Adipocyte (in vitro differentiated cells): ENCODE measurements around the gene ATP1A2.

Experiments
- DNase-seq: peaks from one replicate; pipeline ENCODE4 v3.0.0-alpha.2; 2015; ENCODE audit warnings: low read depth
- H3K27me3 ChIP-seq: replicated peaks from 2 replicates; pipeline ENCODE4 v1.7.0; 2013; ENCODE audit warnings: mild to moderate bottlenecking, low read length, moderate library complexity; ENCODE audit not compliant: control insufficient read depth, insufficient read depth
- H3K36me3 ChIP-seq: 2 replicates; pipeline ENCODE4 v1.7.0; 2013; ENCODE audit warnings: low read length, mild to moderate bottlenecking, moderate library complexity; ENCODE audit not compliant: control insufficient read depth, insufficient read depth, severe bottlenecking
- H3K4me1 ChIP-seq: 2 replicates; pipeline ENCODE4 v1.7.0; 2013; ENCODE audit warnings: mild to moderate bottlenecking, low read length, moderate library complexity; ENCODE audit not compliant: control insufficient read depth, insufficient read depth
- H3K4me3 ChIP-seq: 2 replicates; pipeline ENCODE4 v1.7.0; 2013; ENCODE audit warnings: mild to moderate bottlenecking, low read length, moderate library complexity
- H3K9ac ChIP-seq: 2 replicates; pipeline ENCODE4 v1.7.0; 2013; ENCODE audit warnings: mild to moderate bottlenecking, low read length, moderate library complexity
- H3K9me3 ChIP-seq: 2 replicates; pipeline ENCODE4 v1.7.0; 2013; ENCODE audit warnings: mild to moderate bottlenecking, low read length, moderate library complexity; ENCODE audit not compliant: control insufficient read depth

The ATP1A2 gene

GRCh38 chr1:160158031-160158430 is 42.5 kb downstream of the ATP1A2 start:
- no peaks in the 10 kb centered on the region for H3K9me3 ChIP-seq
- no peak overlapping the region for H3K4me3 ChIP-seq
- H3K27me3 ChIP-seq = peaks cover 5% of the 10 kb centered on the region
- peaks cover 13% of the 10 kb centered on the region for H3K4me1 ChIP-seq
- H3K36me3 ChIP-seq = no peaks in the 10 kb centered on the region
- no peak for DNase-seq
- H3K9ac ChIP-seq = no peak overlapping the region

- H3K9ac ChIP-seq = no peak overlapping the region
- no peaks in the 10 kb centered on the region for H3K9me3 ChIP-seq
- peaks cover 13% of the 10 kb centered on the region for H3K4me1 ChIP-seq
- H3K36me3 ChIP-seq = no peaks in the 10 kb centered on the region
- H3K27me3 ChIP-seq = peaks cover 5% of the 10 kb centered on the region
- DNase-seq = no peak
- no peak overlapping the region for H3K4me3 ChIP-seq
Measured at GRCh38 chr1:160158534-160158933, 43.0 kb downstream of the ATP1A2 start.

GRCh38 chr1:160159846-160160245 is 44.3 kb downstream of the ATP1A2 start:
- Histone ChIP-seq H3K27me3 (peaks cover 5% of the 10 kb centered on the region), H3K9me3 (no peaks in the 10 kb centered on the region), H3K4me3 (no peak overlapping the region), H3K9ac (no peak overlapping the region), H3K4me1 (peaks cover 13% of the 10 kb centered on the region), H3K36me3 (no peaks in the 10 kb centered on the region)
- no peak for DNase-seq

DNA sequence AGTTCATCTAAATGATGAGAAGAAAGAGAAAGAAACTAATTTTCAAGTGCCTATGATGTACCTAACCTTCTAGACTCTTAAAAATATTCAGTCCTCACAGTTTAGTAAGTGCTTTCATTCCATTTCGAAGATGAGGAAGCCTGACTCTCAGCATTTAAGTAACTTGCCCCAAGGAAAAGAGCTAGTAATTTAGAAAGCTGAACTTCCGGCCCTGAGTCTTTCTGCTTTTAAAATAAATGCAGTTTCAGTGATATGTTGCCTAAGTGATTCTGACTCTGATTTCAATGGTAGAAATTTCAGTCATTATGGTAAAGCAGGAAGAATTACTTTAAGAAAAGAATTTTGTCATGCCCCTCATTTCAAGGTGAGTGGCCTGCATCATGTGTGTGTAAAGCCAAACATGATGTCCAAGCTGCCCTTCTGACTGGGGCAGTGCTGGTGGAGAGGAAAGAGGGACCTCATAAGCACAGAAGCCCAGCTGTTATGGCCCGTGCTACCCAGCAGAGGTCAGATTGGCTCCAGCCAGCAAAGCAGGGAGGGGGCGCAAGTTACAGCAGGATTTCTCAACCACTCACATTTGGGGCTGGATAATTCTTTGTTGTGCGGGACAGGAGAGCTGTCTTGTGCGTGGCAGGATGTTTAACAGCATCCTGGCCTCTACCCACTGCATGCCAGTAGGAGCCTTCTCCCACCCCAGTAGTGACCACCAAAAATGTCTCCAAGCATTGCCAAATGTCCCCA is 46.6 kb downstream of the ATP1A2 start:
- DNase-seq = peak; percentile 53
- Histone ChIP-seq H3K36me3 (no peaks in the 10 kb centered on the region), H3K27me3 (peaks cover 11% of the 10 kb centered on the region), H3K4me1 (peaks cover 13% of the 10 kb centered on the region), H3K9ac (no peak overlapping the region), H3K9me3 (no peaks in the 10 kb centered on the region), H3K4me3 (no peak overlapping the region)

DNA sequence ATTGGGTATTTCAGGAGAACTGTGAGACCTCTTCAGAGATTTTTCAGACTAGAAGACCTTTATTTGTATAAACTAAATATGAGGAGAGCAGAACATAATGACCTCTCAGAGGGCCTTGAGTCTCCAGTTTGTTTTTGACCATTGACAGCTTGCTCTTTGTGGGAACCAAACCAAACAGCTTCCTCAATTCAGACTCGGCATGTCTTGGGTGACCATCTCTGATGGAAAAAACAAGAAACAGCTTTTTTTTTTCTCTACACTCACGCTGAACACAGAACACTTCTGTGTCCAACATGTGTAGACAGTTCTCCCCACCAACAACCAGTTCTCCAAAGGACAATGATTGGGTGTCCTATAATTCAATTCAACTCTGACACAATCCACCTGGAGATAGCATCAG is 47.4 kb downstream of the ATP1A2 start:
- Histone ChIP-seq H3K27me3 (peaks cover 11% of the 10 kb centered on the region), H3K9ac (no peak overlapping the region), H3K4me1 (peaks cover 17% of the 10 kb centered on the region), H3K36me3 (no peaks in the 10 kb centered on the region), H3K9me3 (no peaks in the 10 kb centered on the region), H3K4me3 (no peak overlapping the region)
- no peak for DNase-seq

GRCh38 chr1:160163615-160164014 is 48.1 kb downstream of the ATP1A2 start:
- Histone ChIP-seq H3K4me3 (no peak overlapping the region), H3K36me3 (no peaks in the 10 kb centered on the region), H3K4me1 (peaks cover 20% of the 10 kb centered on the region), H3K9ac (no peak overlapping the region), H3K27me3 (peaks cover 11% of the 10 kb centered on the region), H3K9me3 (no peaks in the 10 kb centered on the region)
- no peak for DNase-seq

DNA sequence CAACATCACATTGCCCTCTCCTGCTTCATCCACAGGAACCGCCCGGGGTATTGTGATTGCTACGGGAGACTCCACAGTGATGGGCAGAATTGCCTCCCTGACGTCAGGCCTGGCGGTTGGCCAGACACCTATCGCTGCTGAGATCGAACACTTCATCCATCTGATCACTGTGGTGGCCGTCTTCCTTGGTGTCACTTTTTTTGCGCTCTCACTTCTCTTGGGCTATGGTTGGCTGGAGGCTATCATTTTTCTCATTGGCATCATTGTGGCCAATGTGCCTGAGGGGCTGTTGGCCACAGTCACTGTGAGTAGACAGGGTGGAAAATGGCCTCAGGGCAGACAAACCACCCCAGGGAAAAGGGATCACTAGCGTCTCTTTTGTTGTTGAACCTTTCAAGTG is 48.6 kb downstream of the ATP1A2 start:
- Histone ChIP-seq H3K27me3 (peaks cover 11% of the 10 kb centered on the region), H3K4me1 (peaks cover 25% of the 10 kb centered on the region), H3K4me3 (no peak overlapping the region), H3K36me3 (no peaks in the 10 kb centered on the region), H3K9ac (no peak overlapping the region), H3K9me3 (no peaks in the 10 kb centered on the region)
- DNase-seq = no peak

GRCh38 chr1:160166166-160166868 is 50.8 kb downstream of the ATP1A2 start:
- Histone ChIP-seq H3K27me3 (peaks cover 6% of the 10 kb centered on the region), H3K36me3 (no peaks in the 10 kb centered on the region), H3K4me1 (peaks cover 31% of the 10 kb centered on the region), H3K9ac (no peak overlapping the region), H3K4me3 (no peak overlapping the region), H3K9me3 (no peaks in the 10 kb centered on the region)
- no peak for DNase-seq

GRCh38 chr1:160167056-160167455 is 51.5 kb downstream of the ATP1A2 start:
- Histone ChIP-seq H3K4me3 (no peak overlapping the region), H3K9me3 (no peaks in the 10 kb centered on the region), H3K36me3 (no peaks in the 10 kb centered on the region), H3K9ac (no peak overlapping the region), H3K4me1 (peaks cover 38% of the 10 kb centered on the region), H3K27me3 (peaks cover 6% of the 10 kb centered on the region)
- DNase-seq = no peak

GRCh38 chr1:160167580-160167979 is 52.0 kb downstream of the ATP1A2 start:
- H3K9me3 ChIP-seq = no peaks in the 10 kb centered on the region
- H3K4me3 ChIP-seq = no peak overlapping the region
- no peak overlapping the region for H3K9ac ChIP-seq
- H3K4me1 ChIP-seq = peaks cover 37% of the 10 kb centered on the region
- no peak for DNase-seq
- H3K27me3 ChIP-seq = peaks cover 6% of the 10 kb centered on the region
- H3K36me3 ChIP-seq = no peaks in the 10 kb centered on the region

GRCh38 chr1:160168016-160168415 is 52.5 kb downstream of the ATP1A2 start:
- DNase-seq = no peak
- Histone ChIP-seq H3K4me3 (no peak overlapping the region), H3K27me3 (peaks cover 6% of the 10 kb centered on the region), H3K36me3 (no peaks in the 10 kb centered on the region), H3K4me1 (peaks cover 33% of the 10 kb centered on the region), H3K9ac (no peak overlapping the region), H3K9me3 (no peaks in the 10 kb centered on the region)
